ENCODE measurements around the gene SEC31A.

The SEC31A gene

DNA sequence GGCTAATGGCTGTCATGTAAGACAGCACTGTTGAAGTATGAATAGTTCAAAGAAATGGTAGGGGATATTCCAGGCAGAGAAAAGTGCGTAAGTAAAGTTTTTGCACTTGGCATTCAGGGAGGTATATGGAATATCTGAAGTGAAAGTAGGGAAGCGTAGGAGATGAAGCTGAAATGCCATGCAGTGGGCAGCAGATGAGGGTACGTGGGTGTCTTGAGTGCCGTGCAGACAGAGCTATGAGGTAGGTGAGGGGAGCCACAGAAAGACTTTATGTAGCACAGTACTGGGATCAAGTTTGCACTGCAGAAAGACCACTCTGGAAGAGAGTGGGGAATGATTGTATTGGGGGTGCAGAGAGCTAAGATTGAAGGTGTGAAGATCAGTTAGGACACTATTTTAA is 87.2 kb downstream of the SEC31A start:
- no peak overlapping the region for H3K4me3 ChIP-seq (ENCODE audit: control insufficient read depth, low read depth, low read length)
- TF ChIP-seq, protein P1, sequence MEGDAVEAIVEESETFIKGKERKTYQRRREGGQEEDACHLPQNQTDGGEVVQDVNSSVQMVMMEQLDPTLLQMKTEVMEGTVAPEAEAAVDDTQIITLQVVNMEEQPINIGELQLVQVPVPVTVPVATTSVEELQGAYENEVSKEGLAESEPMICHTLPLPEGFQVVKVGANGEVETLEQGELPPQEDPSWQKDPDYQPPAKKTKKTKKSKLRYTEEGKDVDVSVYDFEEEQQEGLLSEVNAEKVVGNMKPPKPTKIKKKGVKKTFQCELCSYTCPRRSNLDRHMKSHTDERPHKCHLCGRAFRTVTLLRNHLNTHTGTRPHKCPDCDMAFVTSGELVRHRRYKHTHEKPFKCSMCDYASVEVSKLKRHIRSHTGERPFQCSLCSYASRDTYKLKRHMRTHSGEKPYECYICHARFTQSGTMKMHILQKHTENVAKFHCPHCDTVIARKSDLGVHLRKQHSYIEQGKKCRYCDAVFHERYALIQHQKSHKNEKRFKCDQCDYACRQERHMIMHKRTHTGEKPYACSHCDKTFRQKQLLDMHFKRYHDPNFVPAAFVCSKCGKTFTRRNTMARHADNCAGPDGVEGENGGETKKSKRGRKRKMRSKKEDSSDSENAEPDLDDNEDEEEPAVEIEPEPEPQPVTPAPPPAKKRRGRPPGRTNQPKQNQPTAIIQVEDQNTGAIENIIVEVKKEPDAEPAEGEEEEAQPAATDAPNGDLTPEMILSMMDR (IDR thresholded peaks at IDR 0.05; ENCODE audit: control insufficient read depth, insufficient read depth, low read depth, low read length, missing control alignments), result no peak
- no peak for DNase-seq (ENCODE audit: low read depth)

DNA sequence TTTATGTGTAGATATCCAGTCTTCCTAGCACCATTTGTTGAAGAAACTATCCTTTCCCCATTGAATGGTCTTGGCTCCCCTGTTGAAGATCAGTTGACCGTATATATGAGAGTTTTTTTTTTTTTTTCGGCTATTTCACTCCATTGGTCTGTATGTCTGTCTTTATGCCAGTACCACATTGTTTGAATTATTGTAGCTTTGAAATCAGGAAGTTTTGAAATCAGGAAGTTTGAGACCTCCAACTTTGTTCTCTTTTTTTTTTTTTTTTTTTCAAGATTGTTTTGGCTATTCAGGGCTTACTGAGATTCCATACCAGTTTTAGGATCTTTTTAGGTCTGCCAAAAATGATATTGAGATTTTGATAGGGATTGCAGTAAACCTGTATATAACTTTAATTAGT is 88.0 kb downstream of the SEC31A start:
- no peak overlapping the region for H3K4me3 ChIP-seq (ENCODE audit: control insufficient read depth, low read depth, low read length)
- DNase-seq (ENCODE audit: low read depth), result no peak
- TF ChIP-seq, protein P1 (IDR thresholded peaks at IDR 0.05; ENCODE audit: control insufficient read depth, insufficient read depth, low read depth, low read length, missing control alignments), result no peak

DNA sequence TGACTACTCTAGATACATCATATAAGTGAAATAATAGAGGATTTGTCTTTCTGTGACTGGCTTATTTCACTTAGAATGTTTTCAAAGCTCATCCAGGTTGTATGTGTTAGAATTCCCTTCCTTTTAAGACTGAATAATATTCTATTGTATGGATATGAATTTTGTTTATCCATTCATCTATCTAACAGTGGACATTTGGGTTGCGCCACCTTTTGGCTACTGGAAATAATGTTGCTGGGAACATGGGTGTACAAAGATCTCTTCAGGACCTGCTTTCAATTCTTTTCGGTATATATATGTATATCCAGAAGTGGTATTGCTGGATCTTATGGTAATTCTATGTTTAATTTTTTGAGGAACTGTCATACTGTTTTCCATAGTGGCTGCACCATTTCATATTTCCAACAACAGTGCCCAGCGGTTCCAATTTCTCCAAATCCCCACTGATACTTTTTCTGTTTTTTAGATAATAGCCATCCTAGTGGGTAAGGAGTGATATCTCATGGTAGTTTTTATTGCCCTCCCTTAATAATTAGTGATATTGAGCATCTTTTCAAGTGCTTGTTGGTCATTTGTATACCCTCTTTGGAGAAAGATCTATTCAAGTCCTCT is 88.9 kb downstream of the SEC31A start:
- TF ChIP-seq, protein P1 (IDR thresholded peaks at IDR 0.05; ENCODE audit: control insufficient read depth, insufficient read depth, low read depth, low read length, missing control alignments), result peak; percentile 55
- no peak overlapping the region for H3K4me3 ChIP-seq (ENCODE audit: control insufficient read depth, low read depth, low read length)
- no peak for DNase-seq (ENCODE audit: low read depth)

DNA sequence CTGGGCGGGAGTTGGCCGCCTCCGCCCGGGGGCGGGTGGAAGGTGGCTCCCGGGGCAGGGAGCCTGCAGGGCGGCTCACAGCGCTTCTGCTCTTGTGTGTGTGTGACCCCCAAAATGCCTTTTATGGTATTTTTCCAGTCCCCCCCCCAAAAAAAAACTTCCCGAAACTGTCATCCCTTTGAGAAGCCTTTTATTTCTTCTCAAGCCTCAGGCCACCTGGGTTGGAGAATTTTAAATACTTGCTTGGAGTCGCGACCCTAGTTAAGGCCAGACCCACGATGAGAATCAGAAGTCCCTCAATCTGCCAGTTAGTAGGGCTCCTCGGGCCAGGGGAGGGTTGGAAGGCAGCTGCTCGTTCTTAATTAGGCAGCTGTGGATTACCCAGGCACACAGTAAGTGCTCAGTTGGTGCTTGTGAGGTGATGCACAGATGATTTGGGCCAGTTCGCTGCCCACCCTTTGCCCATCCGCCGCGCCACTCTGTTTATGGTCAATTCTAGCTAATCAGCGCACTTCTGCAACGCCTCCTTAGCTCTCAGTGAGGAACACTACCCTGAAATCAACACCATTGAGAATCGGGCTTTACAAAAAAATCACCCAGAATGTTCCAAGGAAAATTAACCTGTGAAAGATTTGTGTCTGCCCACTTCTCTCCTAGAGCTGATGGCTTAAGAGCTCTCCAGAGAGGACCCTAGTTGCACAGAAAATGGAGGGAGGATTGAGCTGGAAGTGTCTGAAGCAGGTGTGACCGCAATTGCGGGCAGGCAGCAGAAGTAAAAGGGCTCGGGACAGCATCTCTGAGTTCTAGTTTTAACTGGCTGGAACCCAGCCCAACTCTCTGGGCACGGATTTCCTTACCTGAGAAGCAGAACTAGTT is 91.7 kb downstream of the SEC31A start:
- DNase-seq (ENCODE audit: low read depth), result no peak
- TF ChIP-seq, protein P1 (IDR thresholded peaks at IDR 0.05; ENCODE audit: control insufficient read depth, insufficient read depth, low read depth, low read length, missing control alignments), result no peak
- H3K4me3 ChIP-seq (ENCODE audit: control insufficient read depth, low read depth, low read length), result peak overlapping the region; percentile 80

DNA sequence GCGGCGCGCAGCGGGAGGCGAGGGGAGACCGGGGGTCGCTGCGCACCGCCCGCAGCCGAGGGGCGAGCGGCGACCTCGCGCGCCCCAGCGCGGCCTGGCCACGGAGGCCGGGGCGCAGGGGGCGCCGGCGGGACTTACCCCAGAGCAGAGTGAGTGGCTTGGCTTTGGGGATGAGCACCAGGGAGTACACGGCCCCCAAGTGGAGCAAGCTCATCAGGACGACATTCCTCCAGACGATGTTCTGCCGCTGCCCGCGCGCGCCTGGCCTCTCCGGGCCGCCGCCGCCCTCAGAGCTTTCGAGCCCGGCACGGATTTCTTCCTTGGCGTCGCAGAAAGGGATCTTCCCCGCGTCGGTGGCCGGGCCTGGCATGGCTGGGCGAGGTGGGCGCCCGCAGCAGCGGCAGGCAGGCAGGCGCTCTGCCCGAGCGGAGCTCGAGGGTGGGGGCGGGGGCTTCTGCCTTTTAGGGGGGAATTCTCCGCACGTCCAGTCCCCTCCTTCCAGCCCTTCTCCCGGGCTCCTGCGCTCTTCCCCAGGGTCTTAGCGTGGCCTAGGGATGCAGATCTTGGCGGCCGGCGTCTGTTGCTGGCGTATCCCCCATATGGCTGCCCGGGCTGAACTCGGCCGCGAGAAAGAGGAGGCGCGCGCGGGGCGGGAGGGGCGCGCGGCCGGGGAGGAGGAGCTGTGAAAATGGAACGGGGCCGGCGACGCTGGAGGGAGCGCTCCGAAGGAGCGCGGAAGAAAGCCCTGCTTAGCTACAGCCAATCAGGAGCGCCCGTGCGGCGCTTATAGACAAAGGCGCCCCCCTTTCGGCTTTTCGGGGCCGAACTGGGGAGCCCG is 92.6 kb downstream of the SEC31A start, which contains the start of gene SCD5:
SCD5 (minus strand) TSS at position 629 of the 838 bp plus-strand sequence; CDS start at position 370, 259 bp downstream.
- TF ChIP-seq, protein P1 (IDR thresholded peaks at IDR 0.05; ENCODE audit: control insufficient read depth, insufficient read depth, low read depth, low read length, missing control alignments), result no peak
- peak within 1 kb of the TSS; percentile 80 for H3K4me3 ChIP-seq (ENCODE audit: control insufficient read depth, low read depth, low read length)
- DNase-seq (ENCODE audit: low read depth), result no peak

DNA sequence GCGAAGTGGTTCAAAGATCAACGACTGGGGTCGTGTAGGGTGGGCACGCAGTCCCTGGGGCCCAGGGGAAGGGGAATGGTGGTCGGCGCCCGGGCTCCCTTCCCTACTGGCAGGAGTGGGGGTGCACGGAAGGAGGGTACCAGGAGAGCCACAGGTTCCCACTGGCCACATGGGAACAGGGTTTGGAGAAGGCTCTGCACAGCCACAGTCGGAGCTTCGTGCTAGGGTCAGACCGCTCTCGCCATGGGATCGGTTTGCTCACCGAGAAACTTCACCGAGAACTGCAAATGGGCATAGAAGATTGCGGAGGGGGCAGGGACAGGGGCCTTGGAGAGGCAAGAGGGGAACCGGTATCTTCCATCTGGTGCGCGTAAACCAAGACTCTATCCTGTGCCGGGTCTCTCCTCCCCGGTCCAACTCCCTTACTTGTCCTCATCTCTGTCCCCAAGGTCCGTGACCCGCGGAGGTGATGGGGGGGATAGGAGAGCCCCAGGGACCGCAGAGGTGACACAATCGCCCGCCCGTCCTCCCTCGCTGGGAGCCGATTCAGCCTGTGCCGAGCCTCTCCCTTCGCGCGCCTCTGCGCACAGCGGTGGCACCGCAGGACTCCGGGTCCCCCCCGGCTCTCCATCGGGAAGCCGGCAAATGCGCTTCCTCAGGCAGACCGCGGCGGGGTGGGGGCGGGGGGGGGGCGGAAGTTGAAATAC is 93.4 kb downstream of the SEC31A start:
- peak overlapping the region; percentile 80 for H3K4me3 ChIP-seq (ENCODE audit: control insufficient read depth, low read depth, low read length)
- no peak for DNase-seq (ENCODE audit: low read depth)
- TF ChIP-seq, protein P1 (IDR thresholded peaks at IDR 0.05; ENCODE audit: control insufficient read depth, insufficient read depth, low read depth, low read length, missing control alignments), result no peak

All from AG09309 (cell line).